Measurements from ENCODE around the gene PSMA8.
"Not testable (repeated sequence)": the region's sequence is repeated elsewhere in the genome, so short reads cannot be mapped to it uniquely, and the experiment has no call there.

PSMA8 gene

GRCh38 chr18:26133652-26134051, at the start of gene PSMA8:
Gene PSMA8, plus strand, starts transcription at chr18:26133869. Its CDS starts 97 bp downstream, at chr18:26133966.
- peak; percentile 28 to 40 for DNase-seq (ENCODE audit: low read depth in 2 of 2)

- DNase-seq (ENCODE audit: low read depth in 2 of 2), result no peak
Measured at GRCh38 chr18:26085056-26085455, 48.6 kb upstream of the PSMA8 start.

DNA sequence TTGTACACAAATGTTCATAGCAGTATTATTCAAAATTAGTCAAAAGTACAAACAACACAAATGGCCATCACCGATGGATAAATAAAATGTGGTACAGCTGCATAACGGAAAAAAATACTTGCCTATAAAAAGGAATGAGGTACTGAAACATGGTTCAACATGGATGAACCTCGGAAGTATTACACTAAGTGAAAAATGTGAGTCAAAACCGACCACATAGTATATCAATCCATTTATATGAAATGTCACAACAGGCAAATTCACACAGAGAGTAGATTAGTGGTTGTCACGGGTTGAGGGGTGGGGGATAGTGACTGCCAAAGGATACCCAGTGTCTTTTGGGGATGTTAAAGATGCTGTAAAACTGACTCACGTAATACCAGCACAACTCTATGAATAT, 46.7 kb upstream of the PSMA8 start:
- no peak for DNase-seq (ENCODE audit: low read depth in 2 of 2)

- no peak for DNase-seq (ENCODE audit: low read depth in 2 of 2)
Measured at GRCh38 chr18:26088487-26088886, 45.2 kb upstream of the PSMA8 start.

DNA sequence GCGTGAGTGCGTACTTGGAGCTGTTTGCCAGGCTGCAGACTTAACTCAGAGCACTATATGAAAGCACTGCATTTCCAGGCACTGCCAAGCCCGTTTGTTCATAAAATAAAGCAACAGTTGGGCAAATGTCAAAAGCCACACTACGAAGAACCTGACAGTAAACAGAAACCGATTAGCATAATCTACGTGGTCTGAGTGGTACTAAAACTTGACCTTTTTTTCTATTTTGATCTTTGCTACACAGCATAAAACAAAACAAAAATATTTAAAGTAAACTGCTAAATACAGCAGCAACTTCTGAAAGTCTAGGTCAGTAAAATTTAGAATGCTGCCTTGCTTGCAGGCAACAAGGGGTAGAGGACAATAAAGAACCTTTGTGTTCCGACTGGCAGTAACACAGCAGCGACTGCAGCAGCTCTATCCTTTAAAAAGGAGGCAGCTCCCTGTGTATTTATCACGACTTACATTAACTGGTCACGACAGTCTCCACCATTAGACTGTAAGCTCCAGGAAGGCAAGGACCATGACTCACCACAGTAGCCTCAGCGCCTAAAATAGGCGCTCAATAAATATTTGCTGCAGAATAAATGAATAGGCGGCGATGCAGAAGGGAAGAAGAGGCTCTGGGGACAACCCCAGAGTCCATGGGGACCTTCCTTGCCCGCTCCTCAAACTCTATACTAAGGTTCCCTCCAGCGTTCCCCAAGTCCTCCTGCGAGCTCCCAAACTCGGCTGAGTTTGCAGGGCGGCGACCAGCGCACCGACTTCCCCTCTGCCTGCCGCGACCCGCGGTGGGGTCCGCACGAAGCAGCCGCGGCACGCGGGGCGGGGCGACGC, 44.2 kb upstream of the PSMA8 start:
- no peak for DNase-seq (ENCODE audit: low read depth in 2 of 2)

DNA sequence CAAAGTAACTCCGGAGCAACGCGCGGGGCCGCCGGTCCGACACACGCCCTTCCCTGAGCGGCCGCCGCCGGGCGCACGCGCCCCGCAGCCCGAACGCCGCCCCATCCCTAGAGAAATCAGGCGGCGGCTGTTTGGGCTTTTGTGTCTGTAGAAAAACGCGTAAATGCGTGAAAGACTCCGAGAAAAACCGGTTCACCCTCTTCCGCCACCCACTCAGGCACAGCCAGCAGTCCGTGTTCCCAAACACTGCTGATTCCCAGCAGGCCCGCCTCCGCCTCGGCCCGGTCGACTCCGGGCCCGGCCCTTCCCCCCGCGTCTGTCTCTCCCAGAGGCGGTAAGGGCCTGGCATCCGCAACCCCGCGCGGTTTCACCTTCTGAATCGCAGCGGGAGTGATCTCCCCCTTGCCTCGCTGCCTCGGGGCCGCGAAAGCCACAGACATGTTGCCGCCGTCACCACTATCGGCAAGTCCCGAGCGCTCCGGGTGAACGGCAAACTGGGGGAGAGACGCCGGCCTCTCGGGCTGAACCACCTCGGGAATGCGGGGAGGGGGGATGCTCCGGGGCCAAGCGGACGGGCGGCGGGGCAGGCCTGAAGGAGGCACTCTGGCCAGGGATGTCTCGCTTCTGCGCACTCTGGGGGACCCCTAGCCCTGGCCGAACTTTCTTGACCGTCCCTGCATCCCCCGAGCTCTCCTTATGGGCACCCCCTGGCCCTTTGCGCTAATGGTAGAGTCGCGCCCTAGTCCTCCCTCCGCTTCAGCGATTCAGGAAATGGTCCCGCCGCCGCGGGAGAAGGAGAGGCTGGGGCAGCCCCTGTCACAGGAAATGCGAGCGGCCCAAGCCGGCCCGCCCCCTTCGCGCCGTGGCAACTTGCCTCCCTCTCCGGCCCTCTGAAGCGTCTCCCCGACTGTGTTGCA, 43.3 kb upstream of the PSMA8 start, which contains the start of gene SS18:
SS18 (minus strand) TSS at position 484 of the 917 bp plus-strand sequence; CDS start at position 440, 44 bp downstream.
- DNase-seq (ENCODE audit: low read depth in 2 of 2), result peak; percentile 84 to 87

- no peak for DNase-seq (ENCODE audit: low read depth in 2 of 2)
Measured at GRCh38 chr18:26091047-26091630, 42.5 kb upstream of the PSMA8 start.

- DNase-seq (ENCODE audit: low read depth in 2 of 2), result no peak
Measured at GRCh38 chr18:26096852-26097251, 36.8 kb upstream of the PSMA8 start.

- DNase-seq (ENCODE audit: low read depth in 2 of 2), result no peak
Measured at GRCh38 chr18:26097563-26097962, 36.1 kb upstream of the PSMA8 start.

- DNase-seq (ENCODE audit: low read depth in 2 of 2), result peak in 1 of 2 donors; percentile 19
Measured at GRCh38 chr18:26103579-26103978, 30.1 kb upstream of the PSMA8 start.

- no peak for DNase-seq (ENCODE audit: low read depth in 2 of 2)
Measured at GRCh38 chr18:26104035-26104434, 29.6 kb upstream of the PSMA8 start.

DNA sequence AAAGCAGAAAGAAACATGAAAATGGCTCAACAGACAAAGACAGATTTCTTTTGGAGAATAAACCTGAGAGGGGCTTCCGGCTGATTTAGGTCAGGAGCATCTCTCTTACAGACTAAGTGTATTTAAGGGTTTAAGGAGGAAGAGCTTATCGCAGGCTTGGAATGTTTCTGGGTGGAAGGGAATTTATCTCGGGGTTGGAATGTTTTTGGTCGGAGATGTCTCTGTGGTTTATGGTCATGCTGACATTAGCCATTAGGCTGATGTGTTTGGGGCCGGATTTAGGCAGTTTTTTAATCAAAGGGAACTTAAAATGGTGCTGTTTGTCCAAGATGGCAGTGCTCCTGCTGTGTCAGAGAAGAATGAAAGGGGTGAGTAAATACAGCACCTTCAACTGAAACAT, 14.4 kb upstream of the PSMA8 start:
- no peak for DNase-seq (ENCODE audit: low read depth in 2 of 2)

GRCh38 chr18:26121476-26121875, 12.2 kb upstream of the PSMA8 start:
- no peak for DNase-seq (ENCODE audit: low read depth in 2 of 2)

DNA sequence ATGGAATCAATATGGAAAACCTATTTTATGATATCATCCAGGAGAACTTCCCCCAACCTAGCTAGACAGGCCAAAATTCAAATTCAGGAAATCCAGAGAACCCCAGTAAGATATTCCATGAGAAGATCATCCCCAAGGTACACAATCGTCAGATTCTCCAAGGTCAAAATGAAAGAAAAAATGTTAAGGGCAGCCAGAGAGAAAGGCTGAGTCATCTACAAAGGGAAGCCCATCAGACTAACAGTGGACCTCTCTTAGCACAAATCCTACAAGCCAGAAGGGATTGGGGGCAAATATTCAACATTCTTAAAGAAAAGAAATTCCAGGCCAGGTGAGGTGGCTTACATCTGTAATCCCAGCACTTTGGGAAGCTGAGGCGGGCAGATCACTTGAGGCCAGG, 11.7 kb upstream of the PSMA8 start:
- DNase-seq (ENCODE audit: low read depth in 2 of 2), result not testable (repeated sequence)

- no peak for DNase-seq (ENCODE audit: low read depth in 2 of 2)
Measured at GRCh38 chr18:26127786-26128185, 5.9 kb upstream of the PSMA8 start.

DNA sequence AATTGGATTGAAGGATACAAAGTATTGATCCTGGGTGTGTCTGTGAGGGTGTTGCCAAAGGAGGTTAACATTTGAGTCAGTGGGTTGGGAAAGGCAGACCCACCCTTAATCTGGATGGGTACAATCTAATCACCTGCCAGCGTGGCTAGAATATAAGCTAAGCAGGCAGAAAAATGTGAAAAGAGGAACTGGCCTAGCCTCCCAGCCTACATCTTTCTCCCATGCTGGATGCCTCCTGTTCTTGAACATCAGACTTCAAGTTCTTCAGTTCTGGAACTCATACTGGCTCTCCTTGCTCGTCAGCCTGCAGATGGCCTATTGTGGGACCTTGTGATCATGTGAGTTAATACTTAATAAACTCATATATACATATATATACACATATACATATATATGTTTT, 5.5 kb upstream of the PSMA8 start:
- not testable (repeated sequence) for DNase-seq (ENCODE audit: low read depth in 2 of 2)

DNA sequence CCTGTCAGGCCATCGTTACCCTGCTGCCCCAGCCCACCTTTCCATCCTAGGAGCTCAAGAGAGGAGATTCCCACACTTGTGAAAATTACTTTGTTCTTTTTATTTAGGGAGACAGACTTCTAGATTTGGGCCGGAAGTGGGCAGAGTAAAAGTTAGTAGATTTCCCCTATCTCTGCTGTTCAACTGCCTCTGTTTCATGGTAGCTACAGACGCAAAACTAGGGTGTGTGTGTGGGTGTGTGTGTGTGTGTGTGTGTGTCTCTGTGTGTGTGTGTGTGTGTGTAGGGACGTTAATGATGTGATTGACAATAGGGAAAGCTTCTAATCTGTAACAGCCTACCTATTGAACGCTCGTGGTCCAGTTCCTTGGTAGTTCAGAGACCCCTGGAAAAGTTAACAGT, 438 bp downstream of the PSMA8 start:
- DNase-seq (ENCODE audit: low read depth in 2 of 2), result no peak

DNA sequence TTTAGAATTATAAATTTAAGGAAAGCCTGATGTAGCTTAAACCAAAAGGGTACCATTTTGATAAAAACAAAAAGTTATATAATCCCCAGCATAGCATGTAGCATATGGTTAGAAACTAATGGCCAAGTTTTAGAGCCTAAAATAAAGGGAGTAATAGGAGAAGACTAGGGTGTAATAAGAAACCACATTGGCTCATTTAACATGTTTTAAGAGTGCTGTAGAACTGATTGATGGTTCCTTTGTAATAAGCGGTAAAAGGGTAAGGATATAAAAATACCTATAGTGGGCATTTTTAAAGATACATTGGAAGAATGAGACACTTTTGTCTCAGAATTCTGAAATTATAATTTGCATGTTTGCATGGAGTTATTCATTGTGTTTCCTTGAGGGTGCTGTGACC, 1.9 kb downstream of the PSMA8 start:
- no peak for DNase-seq (ENCODE audit: low read depth in 2 of 2)

- DNase-seq (ENCODE audit: low read depth in 2 of 2), result no peak
Measured at GRCh38 chr18:26157326-26157725, 23.7 kb downstream of the PSMA8 start.

GRCh38 chr18:26159353-26159752, 25.7 kb downstream of the PSMA8 start:
- no peak for DNase-seq (ENCODE audit: low read depth in 2 of 2)

- no peak for DNase-seq (ENCODE audit: low read depth in 2 of 2)
Measured at GRCh38 chr18:26164571-26164970, 30.9 kb downstream of the PSMA8 start.

- not testable (repeated sequence) for DNase-seq (ENCODE audit: low read depth in 2 of 2)
Measured at GRCh38 chr18:26167592-26167991, 33.9 kb downstream of the PSMA8 start.

Data from stimulated activated CD8-positive, alpha-beta memory T cell treated with anti-CD3 and anti-CD28 coated beads, Interleukin-15, amount 100 ng/mL, for 48 hours (primary cell).